Neutrophil (primary cell): ENCODE results near the gene ARHGEF39.

Experiments used
- H3K27ac ChIP-seq: fragments of 200-600 bp; sonication (generic); 2 replicates; pipeline ENCODE4 v1.5.1; 2016; ENCODE audit warnings: mild to moderate bottlenecking, moderate library complexity
- H3K27me3 ChIP-seq: fragments of 200-600 bp; sonication (generic); 2 replicates; pipeline ENCODE4 v1.6.0; 2016; ENCODE audit warnings: mild to moderate bottlenecking
- H3K36me3 ChIP-seq: fragments of 200-600 bp; sonication (generic); 2 replicates; pipeline ENCODE4 v1.5.1; 2017
- H3K4me1 ChIP-seq, 2 experiments: fragments of 200-600 bp in 1 of 2; sonication (generic) in 1 of 2; 1 replicate in 1 of 2; 2 replicates in 1 of 2; pipeline versions ENCODE4 v1.5.1 to v1.6.1; 2013 to 2016; ENCODE audit warnings: low read depth in 1 of 2, low read length in 1 of 2, mild to moderate bottlenecking in 1 of 2, moderate library complexity in 1 of 2; ENCODE audit not compliant: control insufficient read depth in 1 of 2, insufficient read depth in 1 of 2
- H3K4me3 ChIP-seq, 2 experiments: fragments of 200-600 bp in 1 of 2; sonication (generic) in 1 of 2; 1 replicate in 1 of 2; 2 replicates in 1 of 2; pipeline ENCODE4 v1.5.1; 2013 to 2016; ENCODE audit warnings: low read depth in 1 of 2, low read length in 1 of 2, mild to moderate bottlenecking in 1 of 2, moderate library complexity in 1 of 2
- H3K9me3 ChIP-seq: fragments of 200-600 bp; sonication (generic); 2 replicates; pipeline ENCODE4 v1.5.1; 2016
- CTCF ChIP-seq: fragments of 200-600 bp; sonication (generic); IDR thresholded peaks from 2 replicates; pipeline ENCODE4 v1.5.1; 2016; ENCODE audit warnings: antibody characterized with exemption

ARHGEF39 gene

GRCh38 chr9:35705372-35705771, 40.4 kb upstream of the ARHGEF39 start:
- no peak for TF ChIP-seq CTCF
- H3K36me3 ChIP-seq = peaks cover 100% of the 10 kb centered on the region
- H3K9me3 ChIP-seq = peaks cover 11% of the 10 kb centered on the region
- H3K4me1 ChIP-seq = no peaks in the 10 kb centered on the region
- no peaks in the 10 kb centered on the region for H3K27me3 ChIP-seq
- H3K4me3 ChIP-seq = no peak overlapping the region
- H3K27ac ChIP-seq = no peak overlapping the region

GRCh38 chr9:35703906-35704672, 39.1 kb upstream of the ARHGEF39 start:
- no peak for TF ChIP-seq CTCF
- H3K4me1 ChIP-seq = no peaks in the 10 kb centered on the region
- H3K27me3 ChIP-seq = no peaks in the 10 kb centered on the region
- peaks cover 9% of the 10 kb centered on the region for H3K9me3 ChIP-seq
- H3K36me3 ChIP-seq = peaks cover 100% of the 10 kb centered on the region
- no peak overlapping the region for H3K27ac ChIP-seq
- no peak overlapping the region for H3K4me3 ChIP-seq

- Histone ChIP-seq H3K4me3 (no peak overlapping the region), H3K4me1 (no peaks in the 10 kb centered on the region), H3K27ac (no peak overlapping the region), H3K27me3 (no peaks in the 10 kb centered on the region), H3K9me3 (peaks cover 4% of the 10 kb centered on the region), H3K36me3 (peaks cover 100% of the 10 kb centered on the region)
- TF ChIP-seq CTCF = no peak
Measured at GRCh38 chr9:35702696-35703095, 37.7 kb upstream of the ARHGEF39 start.

GRCh38 chr9:35700942-35701341, 35.9 kb upstream of the ARHGEF39 start:
- Histone ChIP-seq H3K9me3 (no peaks in the 10 kb centered on the region), H3K27ac (no peak overlapping the region), H3K36me3 (peaks cover 100% of the 10 kb centered on the region), H3K4me1 (no peaks in the 10 kb centered on the region), H3K4me3 (no peak overlapping the region), H3K27me3 (no peaks in the 10 kb centered on the region)
- no peak for TF ChIP-seq CTCF

- H3K27me3 ChIP-seq = no peaks in the 10 kb centered on the region
- no peaks in the 10 kb centered on the region for H3K9me3 ChIP-seq
- no peak for TF ChIP-seq CTCF
- H3K4me3 ChIP-seq = no peak overlapping the region
- H3K36me3 ChIP-seq = peaks cover 99% of the 10 kb centered on the region
- H3K27ac ChIP-seq = no peak overlapping the region
- H3K4me1 ChIP-seq = no peaks in the 10 kb centered on the region
Measured at GRCh38 chr9:35700031-35700430, 35.0 kb upstream of the ARHGEF39 start.
